Activated gamma-delta T cell (primary cell): ENCODE measurements around the gene QSOX2.
A peak's percentile ranks its signal among the peaks of the same experiment; 100 is the strongest.

ENCODE experiments used
- DNase-seq: peaks from one replicate; lab custom pipeline; 2025; lab: John Stamatoyannopoulos, UW

QSOX2 gene

DNA sequence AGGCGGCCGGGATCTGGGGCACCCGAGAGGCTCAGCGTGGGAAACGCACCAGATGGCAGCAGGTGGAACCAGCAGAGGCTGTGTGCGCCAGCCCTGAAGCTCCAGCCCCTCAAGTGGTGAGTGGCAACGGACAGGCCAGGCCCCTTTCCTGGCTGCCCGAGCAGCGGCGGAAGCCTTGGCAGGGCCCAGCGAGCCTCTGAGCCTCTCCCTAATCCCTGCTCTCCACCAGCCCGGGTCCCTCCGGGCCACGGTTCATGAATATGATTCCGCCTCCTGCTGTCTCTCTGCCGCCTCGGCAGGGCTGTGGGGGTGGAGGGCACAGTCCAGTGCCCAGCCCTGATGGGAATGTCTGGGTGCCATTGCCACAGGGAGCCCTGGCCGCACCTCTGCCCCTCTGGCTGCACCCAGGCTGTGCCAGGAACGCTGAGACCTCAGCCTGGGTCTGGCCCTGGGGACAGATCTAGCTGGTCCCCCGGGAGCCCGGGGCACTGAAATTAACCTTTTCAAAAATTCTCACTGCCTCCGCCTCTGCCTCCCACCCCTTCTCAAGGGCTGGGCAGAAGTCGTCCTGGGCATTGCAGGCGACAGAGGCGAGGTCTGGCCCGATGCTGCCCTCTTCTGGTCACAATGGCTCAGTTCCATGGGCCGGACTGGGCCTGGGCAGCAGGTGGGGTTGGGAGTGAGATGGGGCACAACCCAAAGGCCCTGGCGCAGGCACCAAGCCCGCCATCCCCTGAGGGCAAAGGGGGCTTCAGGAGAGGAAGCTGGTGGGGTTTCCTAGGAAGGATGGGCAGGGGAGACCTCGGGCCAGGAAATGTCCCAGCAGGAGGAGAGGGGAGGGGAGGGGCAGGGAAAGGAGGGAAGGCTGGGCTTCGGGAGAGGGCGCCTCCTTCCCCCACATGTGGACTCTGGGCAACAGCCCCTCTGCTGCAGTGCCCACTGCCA is 38.0 kb upstream of the QSOX2 start:
- no peak for DNase-seq

DNA sequence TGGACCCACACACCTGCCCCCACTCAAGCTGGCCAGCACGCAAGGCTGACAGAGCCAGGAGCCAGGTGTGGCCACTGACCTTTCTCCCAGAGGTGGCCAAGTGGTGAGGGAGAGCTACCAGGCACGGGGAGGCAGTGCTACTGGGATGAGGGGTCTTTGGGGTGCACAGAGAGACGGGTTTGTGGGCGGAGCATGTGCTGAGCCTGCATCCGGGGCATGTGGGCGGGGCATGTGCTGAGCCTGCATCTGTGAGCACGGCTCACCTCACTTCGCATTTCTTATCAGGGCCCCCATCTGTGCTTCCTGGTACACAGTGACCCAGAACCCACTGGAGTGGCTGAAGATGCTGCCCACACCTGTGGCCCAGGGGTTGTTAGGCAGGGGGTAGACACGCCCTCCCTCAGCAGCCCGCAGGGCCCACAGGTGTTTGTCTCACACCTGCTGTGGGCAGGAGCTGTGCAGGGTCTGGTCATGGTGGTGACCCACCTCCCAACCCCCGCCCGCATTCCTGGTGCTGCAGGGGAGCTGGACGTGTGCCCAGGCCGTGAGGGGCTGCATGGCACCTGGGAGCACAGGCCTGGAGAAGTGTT is 36.8 kb upstream of the QSOX2 start:
- DNase-seq = no peak

DNA sequence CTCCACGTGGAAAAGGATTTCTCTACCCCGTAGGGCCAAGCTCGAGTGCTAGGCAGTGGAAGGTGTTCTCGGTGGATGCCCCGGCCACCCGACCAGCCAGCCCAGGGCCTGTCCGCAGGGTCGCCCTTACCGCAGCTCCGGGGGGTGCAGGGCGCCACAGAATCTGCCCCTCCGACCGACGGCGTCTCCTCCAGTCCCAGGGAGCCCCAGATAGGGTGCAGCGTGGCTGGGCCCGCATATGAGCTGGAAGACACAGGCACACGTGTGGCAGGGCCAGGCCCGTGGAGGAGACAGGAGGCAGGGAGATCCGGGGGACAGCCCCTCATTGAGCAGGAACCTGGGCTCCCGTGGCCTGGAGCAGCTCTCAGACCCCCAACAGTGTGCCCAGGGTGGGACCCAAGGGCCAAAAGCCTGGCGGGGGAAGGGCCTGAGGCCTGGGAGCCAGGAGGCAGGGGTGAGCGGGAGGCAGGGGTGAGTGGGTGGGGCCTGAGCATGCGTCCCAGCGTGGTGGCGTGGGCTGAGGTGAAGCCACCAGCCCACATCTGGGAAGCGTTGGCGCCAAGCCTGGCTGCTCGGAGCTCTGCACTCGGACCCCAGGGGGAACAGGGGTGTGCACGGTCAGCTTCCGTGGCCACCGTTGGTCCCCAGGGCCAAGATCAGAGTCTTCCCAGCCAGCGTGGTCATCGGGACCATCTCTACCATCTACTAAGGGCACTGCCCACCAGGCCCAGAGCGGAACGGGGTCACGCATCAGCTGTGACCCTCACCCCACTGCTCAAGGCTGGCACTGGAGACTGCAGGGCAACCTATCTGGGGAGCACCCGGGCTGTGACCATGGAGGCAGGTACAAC is 36.0 kb upstream of the QSOX2 start:
- DNase-seq = no peak

DNA sequence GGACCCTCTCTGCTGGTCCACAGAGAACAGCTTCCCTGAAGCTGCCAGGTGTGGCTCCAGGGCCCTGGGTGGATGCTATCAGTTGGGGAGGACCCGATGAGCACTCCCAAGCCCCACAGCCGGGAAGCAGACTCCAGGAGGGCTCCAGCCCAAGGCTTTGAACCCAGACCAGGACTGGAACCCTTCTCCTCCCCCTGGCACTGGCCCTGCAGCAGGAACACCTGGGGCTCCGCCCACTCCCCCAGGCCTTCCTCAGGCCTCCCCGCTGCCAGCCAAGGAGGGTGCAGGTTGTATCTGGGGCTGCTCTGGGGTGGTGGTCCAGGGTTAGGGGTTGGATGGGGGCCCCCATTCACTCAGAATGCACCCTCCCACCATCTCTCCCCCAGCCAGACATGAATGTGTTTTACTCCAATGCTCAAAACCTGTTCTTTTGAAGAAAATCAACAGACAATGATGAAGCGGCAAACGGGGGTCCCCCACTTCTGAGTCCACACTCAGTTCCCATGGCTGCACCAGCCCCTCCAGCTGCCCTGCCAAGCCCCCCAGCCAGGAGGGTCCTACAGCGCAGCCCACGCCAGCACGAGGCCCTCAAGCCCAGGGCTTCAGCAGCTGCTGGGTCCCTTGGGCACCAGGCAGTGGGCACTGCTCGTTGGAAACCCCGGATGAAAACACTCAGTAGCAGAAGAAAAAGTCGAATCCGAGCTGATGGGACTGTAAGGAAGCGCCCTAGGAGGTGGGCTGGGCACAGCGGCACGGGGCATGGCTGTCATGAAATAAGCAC is 35.1 kb upstream of the QSOX2 start:
- DNase-seq = no peak

DNA sequence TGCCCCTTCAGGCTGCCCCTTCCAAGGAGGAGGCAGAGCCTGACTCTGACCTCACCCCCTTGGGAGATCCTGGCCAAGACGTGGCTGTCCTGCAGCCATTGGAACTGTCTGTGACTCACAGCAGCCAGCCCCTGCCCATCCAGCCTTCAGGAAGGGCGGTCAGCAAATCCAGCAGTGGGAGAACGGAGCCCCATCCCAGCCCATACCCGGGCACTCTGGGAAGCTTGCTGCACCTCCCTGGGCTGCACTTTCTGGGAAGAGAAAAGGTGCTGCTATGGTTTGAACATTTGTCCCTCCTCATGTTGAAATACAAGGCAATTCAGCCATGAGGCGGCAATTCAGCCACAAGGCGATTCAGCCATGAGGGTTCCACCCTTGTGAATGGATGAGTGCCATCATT is 33.9 kb upstream of the QSOX2 start:
- DNase-seq = no peak

DNA sequence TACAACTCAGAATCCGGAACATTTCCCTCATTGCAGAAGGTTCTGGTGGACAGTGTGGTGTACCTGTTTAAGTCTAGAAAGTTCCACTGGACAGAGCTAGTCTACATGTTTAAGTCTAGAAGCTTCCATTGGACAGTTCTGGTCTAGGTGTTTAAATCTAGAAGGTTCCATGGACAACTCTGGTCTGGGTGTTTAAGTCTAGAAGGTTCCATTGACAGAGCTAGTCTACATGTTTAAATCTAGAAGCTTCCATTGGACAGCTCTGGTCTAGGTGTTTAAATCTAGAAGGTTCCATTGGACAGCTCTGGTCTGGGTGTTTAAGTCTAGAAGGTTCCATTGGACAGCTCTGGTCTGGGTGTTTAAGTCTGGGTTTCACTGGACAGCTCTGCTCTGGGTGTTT is 33.3 kb upstream of the QSOX2 start:
- no peak for DNase-seq

DNA sequence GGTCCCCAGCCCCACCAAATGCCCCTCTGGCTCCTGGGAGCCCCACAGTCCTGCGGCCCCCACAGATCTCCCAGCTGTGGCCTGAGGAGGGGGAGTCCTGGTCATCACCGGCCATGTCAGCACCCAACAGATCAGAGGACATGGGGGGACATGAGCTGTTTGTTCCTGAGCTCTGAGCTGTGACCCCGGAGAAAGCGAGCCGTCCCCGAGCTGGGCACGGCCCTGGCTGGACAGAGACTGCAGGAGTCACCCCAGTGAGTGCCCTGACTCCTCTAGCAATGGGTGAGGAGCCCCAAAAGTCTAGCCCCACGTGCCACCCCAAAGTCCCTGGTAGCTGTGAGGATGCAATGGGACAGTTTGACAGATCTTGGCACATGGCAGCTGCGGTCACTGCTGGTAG is 32.6 kb upstream of the QSOX2 start:
- no peak for DNase-seq

DNA sequence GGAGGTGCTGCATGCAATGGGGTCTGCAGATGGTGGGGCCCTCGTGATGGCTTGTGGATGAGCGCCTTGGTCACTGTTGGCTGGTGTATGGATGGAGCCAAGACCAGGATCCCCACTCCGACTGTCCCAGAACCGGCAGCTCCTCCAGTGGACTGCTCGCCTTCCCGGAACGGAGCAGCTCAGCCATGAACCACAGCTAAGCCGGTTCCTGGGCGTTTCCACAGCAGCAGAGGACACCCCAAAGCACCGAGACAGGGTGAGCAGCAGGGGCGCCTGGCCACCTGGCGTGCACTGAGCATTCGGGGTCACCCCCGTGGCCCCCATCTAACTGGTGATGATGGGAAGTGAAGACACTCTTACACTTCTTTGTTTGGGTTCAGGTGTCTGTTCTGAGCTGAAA is 32.1 kb upstream of the QSOX2 start:
- DNase-seq = no peak

DNA sequence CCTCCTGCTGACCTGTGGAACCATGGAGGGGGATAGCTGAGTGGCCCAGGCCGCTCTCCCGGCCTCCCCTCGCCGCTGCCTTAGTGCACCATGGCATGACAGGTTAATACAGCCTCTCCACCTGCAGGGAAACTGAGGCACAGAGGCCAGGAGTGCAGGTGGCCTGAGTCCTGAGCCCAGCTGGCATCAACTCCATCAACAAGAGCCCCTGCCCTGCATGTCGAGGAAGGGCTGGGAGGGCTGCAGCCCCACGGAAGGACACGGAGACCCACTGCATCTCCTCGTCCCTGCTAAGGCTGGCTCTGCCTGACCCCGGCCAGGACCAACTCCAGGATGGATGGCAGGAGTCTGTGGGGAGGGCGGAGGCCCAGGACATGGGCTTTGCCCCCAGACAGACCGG is 31.1 kb upstream of the QSOX2 start:
- no peak for DNase-seq

DNA sequence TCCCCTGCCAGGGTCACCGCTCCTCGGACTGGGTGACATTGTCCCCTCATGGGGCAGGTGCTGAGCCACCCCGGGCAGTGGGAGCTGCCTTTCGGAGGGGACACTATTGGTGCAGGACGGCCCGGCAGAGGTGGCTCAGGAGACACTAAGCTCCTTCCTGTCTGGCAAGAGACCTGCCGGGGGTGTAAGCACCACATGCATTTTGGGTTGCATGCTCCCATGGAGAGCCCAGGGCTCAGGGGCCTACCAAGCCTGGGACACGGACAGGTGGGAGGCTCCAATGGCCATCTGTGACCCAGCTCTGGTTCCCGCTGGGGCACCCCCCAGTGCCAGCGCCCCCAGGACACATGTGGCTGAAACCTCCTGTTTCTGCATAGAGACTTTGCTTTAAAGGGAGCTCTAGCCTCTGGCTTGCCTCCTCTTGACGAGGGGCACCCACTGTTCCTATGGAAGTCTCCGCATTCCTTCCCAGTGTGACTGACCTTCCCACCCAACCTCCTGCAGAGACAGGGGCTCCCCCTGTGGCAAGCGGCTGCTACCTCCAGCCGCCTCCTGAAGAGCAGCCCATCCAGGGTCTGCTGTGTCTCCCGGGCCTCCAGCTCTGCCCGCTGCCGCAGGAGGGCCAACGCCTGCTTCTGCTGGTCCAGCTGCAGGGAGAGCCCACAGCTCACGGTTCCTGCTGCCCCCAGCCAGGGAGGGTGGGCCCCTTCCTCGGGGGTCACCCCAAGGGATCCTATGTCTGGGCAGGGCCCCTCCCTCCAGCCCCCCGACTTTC is 30.2 kb upstream of the QSOX2 start:
- DNase-seq = no peak

DNA sequence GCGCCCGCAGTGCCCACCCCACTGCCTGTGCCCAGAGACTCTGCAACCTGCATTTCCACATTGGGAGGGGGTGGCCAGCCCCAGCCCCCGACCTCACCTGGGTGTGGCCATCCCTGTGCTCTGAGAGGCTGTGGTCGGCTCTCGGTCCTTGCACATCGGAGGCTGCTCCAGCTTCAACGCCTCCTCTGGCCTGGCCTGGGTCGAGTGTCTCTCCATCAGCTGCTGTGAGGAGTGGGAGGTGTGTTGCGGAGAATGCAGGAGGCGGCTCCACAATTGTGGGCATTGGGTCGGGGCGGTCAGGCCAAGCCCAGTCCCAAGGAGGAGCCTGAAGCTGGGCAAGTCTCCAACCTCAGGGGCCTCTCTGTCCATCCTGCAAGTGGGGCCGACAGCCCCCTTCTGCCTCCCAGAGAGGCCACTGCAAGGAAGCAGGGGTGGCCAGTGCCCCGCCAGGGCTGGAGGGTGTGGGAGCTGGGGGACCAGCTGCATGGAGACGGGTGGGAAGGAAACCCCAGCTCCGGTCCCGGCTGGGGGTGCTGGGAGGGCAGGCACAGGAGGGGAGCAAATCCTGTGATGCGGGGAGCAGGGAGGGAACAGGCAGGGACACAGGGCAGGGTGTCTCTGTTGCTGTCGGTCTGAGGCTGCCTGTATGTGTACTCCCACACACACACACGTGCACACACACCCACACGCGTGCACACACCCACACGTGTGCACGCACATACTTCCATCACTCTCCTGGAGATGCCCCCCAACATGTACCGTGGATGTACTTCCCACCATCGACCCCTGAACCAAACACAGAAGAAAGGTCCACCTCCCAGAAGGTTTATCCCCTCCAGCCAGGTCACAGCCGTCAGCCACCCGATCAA is 29.4 kb upstream of the QSOX2 start:
- DNase-seq = no peak

DNA sequence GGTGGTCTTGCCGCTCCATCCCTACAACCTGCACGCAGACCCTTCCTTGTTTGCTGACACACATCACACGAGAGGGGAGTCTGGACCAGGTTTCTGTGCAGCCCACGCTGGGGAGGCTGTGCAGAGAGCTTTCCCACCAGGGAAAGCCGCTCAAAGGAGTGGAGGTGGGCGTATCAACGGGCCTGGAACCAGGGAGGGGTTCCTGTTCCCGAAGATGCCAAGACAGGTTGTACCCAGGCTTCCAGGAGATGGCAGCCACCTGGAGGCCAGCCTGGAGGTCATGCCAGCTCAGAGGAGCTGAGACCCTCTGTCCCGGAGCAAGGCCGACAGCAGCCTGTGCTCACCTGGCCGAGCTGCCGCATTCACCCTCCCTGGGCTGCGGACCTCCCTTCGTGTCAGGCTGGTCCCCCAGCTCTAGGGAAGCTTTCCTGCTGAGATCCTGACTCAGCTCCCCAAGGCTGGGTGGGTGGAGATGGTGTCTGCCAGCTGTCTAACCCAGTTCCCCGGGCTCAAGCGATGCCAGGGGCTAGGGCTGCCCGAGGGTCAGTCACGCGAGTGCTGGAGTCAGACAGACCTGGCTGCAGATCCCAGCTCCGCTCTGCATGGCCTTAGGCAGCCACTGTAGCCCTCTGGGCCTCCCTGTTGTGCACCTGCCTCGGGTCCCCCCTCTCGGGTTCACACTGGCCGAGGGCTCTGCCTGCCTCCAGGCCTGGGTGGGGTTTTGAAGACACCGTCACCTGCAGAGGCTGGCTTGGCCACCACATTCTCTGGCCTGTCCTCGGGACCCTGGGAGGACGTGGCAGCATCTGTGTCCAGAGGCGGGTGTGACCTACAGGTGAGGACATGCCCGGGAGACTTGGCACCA is 28.5 kb upstream of the QSOX2 start:
- no peak for DNase-seq

DNA sequence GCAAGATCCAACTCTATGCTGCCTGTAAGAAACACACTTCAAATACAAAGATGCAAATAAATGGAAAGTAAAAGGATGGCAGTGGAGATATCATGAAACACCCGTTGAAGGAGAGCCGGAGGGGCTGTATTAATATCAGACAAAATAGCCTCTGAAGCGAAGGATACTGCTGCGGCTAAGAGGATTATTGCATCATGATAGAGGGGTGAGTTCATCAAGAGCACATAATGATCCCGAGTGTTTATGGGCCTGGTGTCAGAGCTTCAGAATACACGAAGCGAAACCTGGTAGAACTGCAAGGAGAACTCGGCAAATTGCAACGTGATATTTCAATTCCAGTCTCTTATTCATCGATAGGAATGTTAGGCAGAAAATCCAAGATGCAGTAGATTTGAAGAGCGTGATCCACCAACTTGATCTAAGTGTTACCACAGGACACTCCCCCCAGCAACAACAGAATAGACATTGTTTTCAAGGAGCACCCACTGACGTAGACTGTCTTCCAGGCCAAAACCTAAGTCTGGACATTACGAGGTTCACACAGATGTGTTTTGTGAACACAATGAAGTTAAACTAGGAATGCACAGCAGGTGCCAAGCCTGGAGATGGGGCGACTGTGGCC is 27.7 kb upstream of the QSOX2 start:
- no peak for DNase-seq

DNA sequence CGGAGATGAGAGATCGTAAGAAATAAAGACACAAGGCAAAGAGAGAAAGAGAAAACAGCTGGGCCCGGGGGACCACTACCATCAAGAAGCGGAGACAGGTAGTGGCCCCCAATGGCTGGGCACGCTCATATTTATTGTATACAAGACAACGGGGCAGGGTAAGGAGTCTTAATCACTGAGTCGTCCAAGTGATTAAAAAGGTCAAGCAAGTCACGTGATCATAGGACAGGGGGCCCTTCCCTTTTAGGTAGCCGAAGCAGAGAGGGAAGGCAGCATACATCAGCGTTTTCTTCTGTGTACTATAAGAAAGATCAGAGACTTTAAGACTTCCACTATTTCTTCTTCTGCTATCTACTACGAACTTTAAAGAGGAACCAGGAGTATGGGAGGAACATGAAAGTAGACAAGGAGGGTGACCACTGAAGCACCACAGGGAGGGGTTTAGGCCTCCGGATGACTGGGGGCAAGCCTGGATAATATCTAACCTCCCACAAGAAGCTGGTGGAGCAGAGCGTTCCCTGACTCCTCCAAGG is 24.6 kb upstream of the QSOX2 start:
- no peak for DNase-seq

DNA sequence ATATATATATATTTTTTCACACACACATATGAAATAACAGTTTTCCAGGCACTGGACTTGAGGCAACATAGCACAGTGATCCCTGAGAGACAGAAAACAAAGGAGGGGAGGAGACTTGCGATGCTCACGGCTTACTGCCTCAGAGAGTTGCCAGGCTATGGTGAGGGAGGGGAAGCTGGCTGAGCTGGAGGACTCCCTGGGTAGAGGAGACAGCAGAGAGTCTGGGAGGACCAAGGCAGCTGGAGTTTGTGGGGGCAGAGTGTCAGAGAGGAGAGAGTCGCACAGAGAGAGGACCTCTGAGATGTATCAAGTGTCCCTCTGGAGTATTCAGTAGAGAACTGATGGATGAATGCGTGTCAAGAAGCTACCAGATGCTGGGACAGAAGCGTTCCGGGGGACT is 23.1 kb upstream of the QSOX2 start:
- no peak for DNase-seq

DNA sequence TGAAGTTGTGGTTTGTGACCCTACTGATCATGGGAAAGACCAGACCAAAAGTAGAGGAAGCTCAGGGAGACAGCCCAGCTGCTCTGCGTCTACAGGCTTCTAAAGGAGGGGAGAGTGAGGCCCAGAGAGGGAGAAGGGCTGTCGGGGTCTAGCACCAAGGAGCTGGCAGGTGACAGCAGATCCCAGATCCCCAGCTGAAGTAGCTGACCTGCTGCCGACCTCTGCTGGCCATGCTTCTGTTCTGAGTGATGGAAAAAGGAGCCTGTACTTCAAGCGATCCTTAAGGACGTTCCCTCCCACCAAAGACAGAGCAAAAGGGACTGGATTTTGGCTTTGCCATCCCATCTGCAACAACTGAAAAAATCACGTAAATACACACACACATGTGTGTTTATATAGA is 22.7 kb upstream of the QSOX2 start:
- DNase-seq = no peak

DNA sequence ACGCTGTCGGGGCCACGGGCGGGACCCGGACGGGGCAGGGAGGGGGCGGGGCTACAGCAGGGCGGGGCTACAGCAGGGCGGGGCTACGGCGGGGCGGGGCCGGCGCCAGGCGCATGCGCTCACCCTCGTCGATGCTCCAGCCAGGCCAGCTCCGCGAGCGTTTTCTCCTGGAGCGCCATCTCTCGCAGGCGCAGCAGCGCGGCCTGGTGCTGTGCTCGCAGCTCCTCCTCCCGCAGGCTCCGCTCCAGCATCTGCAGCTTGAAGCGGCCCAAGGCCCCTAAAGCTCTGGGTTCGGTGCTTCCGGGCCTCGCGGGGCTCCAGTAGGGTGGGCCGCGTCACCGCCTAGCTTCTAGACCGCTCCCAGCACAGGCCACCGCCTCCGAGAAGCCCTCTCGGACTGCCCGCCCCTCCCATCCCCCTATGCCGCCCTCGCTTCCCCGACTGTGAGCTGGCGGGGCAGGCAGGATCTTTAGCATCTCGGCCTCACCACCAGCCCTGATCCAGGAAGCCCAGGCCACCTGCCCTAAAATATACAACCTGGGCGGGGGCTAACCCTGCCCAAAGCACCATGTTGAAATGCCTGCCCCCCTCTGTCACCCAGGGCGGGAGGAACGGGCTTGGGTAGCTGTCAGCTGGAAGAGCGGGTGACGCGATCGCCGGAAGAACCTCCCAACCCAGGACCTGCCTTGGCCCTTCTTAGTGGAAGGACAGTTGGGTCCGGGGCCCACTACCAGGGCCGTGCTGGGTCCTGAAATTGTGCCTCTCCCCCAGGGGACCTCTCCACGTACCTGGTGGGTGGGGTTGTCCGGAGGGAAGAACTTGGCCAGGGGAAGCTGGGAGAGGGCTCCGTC is 21.9 kb upstream of the QSOX2 start:
- peak; percentile 80 for DNase-seq
